HEK293 (cell line): ENCODE results near the gene WNT6.
"Not testable (repeated sequence)": the region's sequence is repeated elsewhere in the genome, so short reads cannot be mapped to it uniquely, and the experiment has no call there.

Experiments used
- CTCF ChIA-PET: fragments of 350-600 bp; formaldehyde crosslinking; extraction: SDS; loops from one replicate; lab custom pipeline; 2021; ENCODE audit warnings: antibody characterized with exemption; lab: Yijun Ruan, JAX
- POLR2A ChIA-PET: fragments of 300-600 bp; formaldehyde crosslinking; extraction: SDS; loops from one replicate; lab custom pipeline; 2020; ENCODE audit warnings: antibody characterized with exemption, inconsistent platforms; lab: Yijun Ruan, JAX
- H3K27ac ChIP-seq: fragments of 200-500 bp; sonication (Bioruptor generic); 2 replicates; pipeline ENCODE4 v1.5.1; 2014; ENCODE audit warnings: low read depth, low read length, control low read depth, inconsistent platforms; ENCODE audit errors: extremely low read depth
- H3K36me3 ChIP-seq, 2 experiments: fragments of 200-500 bp in 1 of 2; sonication (Bioruptor generic) in 1 of 2; 1 replicate in 1 of 2; 2 replicates in 1 of 2; pipeline ENCODE4 v1.5.1; 2014 to 2017; ENCODE audit warnings: inconsistent platforms in 2 of 2, low read length in 2 of 2; ENCODE audit not compliant: control insufficient read depth in 2 of 2, insufficient read depth in 1 of 2
- H3K4me1 ChIP-seq: fragments of 200-500 bp; sonication (Bioruptor generic); 2 replicates; pipeline ENCODE4 v1.5.1; 2014; ENCODE audit warnings: mild to moderate bottlenecking, low read length, inconsistent platforms; ENCODE audit not compliant: control insufficient read depth, insufficient read depth
- H3K4me3 ChIP-seq: 2 replicates; pipeline ENCODE4 v1.5.1; 2011; ENCODE audit warnings: low read depth, mild to moderate bottlenecking, control low read depth, low read length, moderate library complexity
- H3K9me3 ChIP-seq: fragments of 200-500 bp; sonication (Bioruptor generic); 2 replicates; pipeline ENCODE4 v1.5.1; 2014; ENCODE audit warnings: low read depth, low read length, inconsistent platforms; ENCODE audit not compliant: control insufficient read depth, insufficient read depth
- GLI4 ChIP-seq: fragments of 450-650 bp; formaldehyde crosslinking; IDR thresholded peaks from 2 replicates; pipeline ENCODE4 v1.5.1; 2016; ENCODE audit warnings: missing biosample characterization, missing genetic modification characterization
- HIC1 ChIP-seq: fragments of 450-650 bp; formaldehyde crosslinking; IDR thresholded peaks from 2 replicates; pipeline ENCODE4 v1.5.1; 2016; ENCODE audit warnings: missing biosample characterization, missing genetic modification characterization
- TCF7L2 ChIP-seq: IDR thresholded peaks from 2 replicates; pipeline ENCODE4 v1.6.1; 2011; ENCODE audit warnings: low read depth, mild to moderate bottlenecking, inconsistent platforms, low read length, moderate library complexity, borderline replicate concordance
- TSHZ1 ChIP-seq: fragments of 450-650 bp; formaldehyde crosslinking; IDR thresholded peaks from 2 replicates; pipeline ENCODE4 v1.5.1; 2016; ENCODE audit warnings: missing biosample characterization, missing genetic modification characterization, borderline replicate concordance
- ZBTB1 ChIP-seq: fragments of 450-650 bp; formaldehyde crosslinking; IDR thresholded peaks from 2 replicates; pipeline ENCODE4 v1.5.1; 2016; ENCODE audit warnings: missing biosample characterization, missing genetic modification characterization
- ZBTB44 ChIP-seq: fragments of 450-650 bp; IDR thresholded peaks from 2 replicates; pipeline ENCODE4 v1.5.1; 2018; ENCODE audit warnings: missing biosample characterization, mild to moderate bottlenecking, missing genetic modification characterization
- ZEB2 ChIP-seq: fragments of 450-650 bp; formaldehyde crosslinking; IDR thresholded peaks from 2 replicates; pipeline ENCODE4 v1.5.1; 2016; ENCODE audit warnings: missing biosample characterization, missing genetic modification characterization
- ZNF146 ChIP-seq: fragments of 450-650 bp; formaldehyde crosslinking; IDR thresholded peaks from 2 replicates; pipeline ENCODE4 v1.5.1; 2016; ENCODE audit warnings: missing biosample characterization, missing genetic modification characterization
- ZNF214 ChIP-seq: fragments of 450-650 bp; formaldehyde crosslinking; IDR thresholded peaks from 2 replicates; pipeline ENCODE4 v1.5.1; 2017; ENCODE audit warnings: missing biosample characterization, mild to moderate bottlenecking, missing genetic modification characterization, borderline replicate concordance
- ZNF302 ChIP-seq: fragments of 450-650 bp; formaldehyde crosslinking; IDR thresholded peaks from 2 replicates; pipeline ENCODE4 v1.5.1; 2016; ENCODE audit warnings: missing biosample characterization, missing genetic modification characterization, low read depth
- ZNF362 ChIP-seq: fragments of 450-650 bp; formaldehyde crosslinking; IDR thresholded peaks from 2 replicates; pipeline ENCODE4 v1.5.1; 2016; ENCODE audit warnings: missing biosample characterization, missing genetic modification characterization
- ZNF391 ChIP-seq: fragments of 450-650 bp; formaldehyde crosslinking; IDR thresholded peaks from 2 replicates; pipeline ENCODE4 v1.5.1; 2016; ENCODE audit warnings: low read depth, missing biosample characterization, missing genetic modification characterization, borderline replicate concordance
- ZNF544 ChIP-seq: fragments of 450-650 bp; formaldehyde crosslinking; IDR thresholded peaks from 2 replicates; pipeline ENCODE4 v1.5.0; 2017; ENCODE audit warnings: missing biosample characterization, missing genetic modification characterization
- ZSCAN16 ChIP-seq: fragments of 450-650 bp; formaldehyde crosslinking; IDR thresholded peaks from 2 replicates; pipeline ENCODE4 v1.5.1; 2016; ENCODE audit warnings: missing biosample characterization, missing genetic modification characterization
- ZSCAN18 ChIP-seq: fragments of 450-650 bp; formaldehyde crosslinking; IDR thresholded peaks from 2 replicates; pipeline ENCODE4 v1.5.1; 2016; ENCODE audit warnings: missing biosample characterization, missing genetic modification characterization

Gene WNT6

GRCh38 chr2:218839888-218840287 is 19.7 kb upstream of the WNT6 start:
- H3K36me3 ChIP-seq: no peaks in the 10 kb centered on the region
- TF ChIP-seq TCF7L2 (no peak), GLI4 (tag by site-specific recombination) (no peak), ZSCAN16 (tag by site-specific recombination) (no peak), ZNF302 (tag by site-specific recombination) (no peak), ZSCAN18 (no peak), ZNF544 (no peak), TSHZ1 (no peak), ZNF391 (tag by site-specific recombination) (no peak), ZEB2 (tag by site-specific recombination) (no peak), ZNF362 (tag by site-specific recombination) (no peak), ZBTB1 (tag by site-specific recombination) (no peak), HIC1 (tag by site-specific recombination) (no peak), ZNF214 (no peak), ZBTB44 (tag by site-specific recombination) (no peak)
- ChIA-PET CTCF (interaction anchor here (0.6 to 4.9 kb wide), 4 partner anchors 8 to 640 kb away, joined by 4 to 22 read pairs (median 4); no protein-coding TSS in a partner anchor), POLR2A (no interaction called here)
- no peak overlapping the region for H3K4me3 ChIP-seq
- no peak overlapping the region for H3K27ac ChIP-seq
- H3K9me3 ChIP-seq: no peaks in the 10 kb centered on the region
- peaks cover 3% of the 10 kb centered on the region; the same call in 1 of the 2 replicates for H3K4me1 ChIP-seq

GRCh38 chr2:218844334-218844733 is 15.3 kb upstream of the WNT6 start:
- H3K36me3 ChIP-seq, H3K9me3 ChIP-seq, H3K4me3 ChIP-seq, H3K4me1 ChIP-seq, CTCF ChIA-PET, H3K27ac ChIP-seq, POLR2A ChIA-PET: not testable (repeated sequence)
- peak; percentile 62; the same call in 1 of the 2 replicates for TF ChIP-seq ZNF146

GRCh38 chr2:218846963-218847362 is 12.6 kb upstream of the WNT6 start:
- H3K9me3 ChIP-seq, H3K36me3 ChIP-seq, H3K4me3 ChIP-seq, H3K27ac ChIP-seq, H3K4me1 ChIP-seq: not testable (repeated sequence)
- ChIA-PET POLR2A (interaction anchor here (0.6 to 1.3 kb wide), 4 partner anchors 115 to 188 kb away, joined by 3 to 16 read pairs (median 4); partner anchors contain the start of genes BCS1L and ZNF142), CTCF (interaction anchor here (0.5 to 3.7 kb wide), 54 partner anchors 9 to 576 kb away, joined by 3 to 44 read pairs (median 4); partner anchors contain the start of genes BCS1L, CDK5R2, PNKD and RNF25)
